WTC11 (cell line): ENCODE results near the gene CFAP299. TPM values are rescaled to one million over a fixed set of nuclear protein-coding genes. Genes with fewer than 3 reads are reported as not detected.

Experiments used
- ATAC-seq: fragments of 200-7000 bp; cut with Tn5 transposase; 2 replicates; pipeline ENCODE4 v1.10.0; 2021; ENCODE audit warnings: mild to moderate bottlenecking, moderate library complexity
- CTCF ChIA-PET: fragments of 300-600 bp; sonication (Branson Sonifier 250); formaldehyde crosslinking; loops from one replicate; lab custom pipeline; 2021; ENCODE audit warnings: antibody characterized with exemption; lab: Charles Lee
- POLR2A ChIA-PET: fragments of 350-600 bp; sonication (Branson Sonifier 250); formaldehyde crosslinking; loops from one replicate; lab custom pipeline; 2021; ENCODE audit warnings: antibody characterized with exemption; lab: Charles Lee
- DNase-seq: peaks from one replicate; pipeline ENCODE4 v3.0.0; 2021; ENCODE audit warnings: low spot score
- H3K27ac Mint-ChIP-seq: 2 replicates; pipeline ENCODE4 v1.8.0; 2021; ENCODE audit warnings: mixed read lengths
- H3K27me3 Mint-ChIP-seq: 2 replicates; pipeline ENCODE4 v1.8.0; 2021; ENCODE audit warnings: low read depth, mild to moderate bottlenecking, moderate library complexity, mixed read lengths
- H3K36me3 Mint-ChIP-seq: 2 replicates; pipeline ENCODE4 v1.8.0; 2021; ENCODE audit warnings: mixed read lengths
- H3K4me1 Mint-ChIP-seq: 2 replicates; pipeline ENCODE4 v1.8.0; 2022; ENCODE audit warnings: mixed read lengths
- H3K4me3 Mint-ChIP-seq: 2 replicates; pipeline ENCODE4 v1.8.0; 2021; ENCODE audit warnings: mild to moderate bottlenecking, moderate library complexity, mixed read lengths
- H3K9me3 Mint-ChIP-seq: 2 replicates; pipeline ENCODE4 v1.8.0; 2021; ENCODE audit warnings: mixed read lengths
- AR ChIP-seq: fragments of 250-450 bp; sonication (Bioruptor Pico); IDR thresholded peaks from 2 replicates; pipeline ENCODE4 v1.9.0; 2021; ENCODE audit warnings: mild to moderate bottlenecking
- CBFB ChIP-seq: sonication (generic); formaldehyde crosslinking; IDR thresholded peaks from 2 replicates; pipeline ENCODE4 v1.8.1; 2022; ENCODE audit warnings: mild to moderate bottlenecking, low read depth, missing genetic modification reagents
- CREB1 ChIP-seq: sonication (generic); formaldehyde crosslinking; IDR thresholded peaks from 2 replicates; pipeline ENCODE4 v1.8.0; 2023; ENCODE audit warnings: mild to moderate bottlenecking, missing genetic modification reagents
- E2F4 ChIP-seq: sonication (generic); formaldehyde crosslinking; IDR thresholded peaks from 2 replicates; pipeline ENCODE4 v1.8.1; 2022; ENCODE audit warnings: low read depth, mild to moderate bottlenecking, moderate library complexity, missing genetic modification reagents, borderline replicate concordance
- GRHL2 ChIP-seq: fragments of 250-450 bp; sonication (Bioruptor Pico); IDR thresholded peaks from 2 replicates; pipeline ENCODE4 v1.8.0; 2022; ENCODE audit warnings: mild to moderate bottlenecking, moderate library complexity; ENCODE audit not compliant: insufficient replicate concordance, severe bottlenecking
- IRF2 ChIP-seq: sonication (generic); formaldehyde crosslinking; IDR thresholded peaks from 2 replicates; pipeline ENCODE4 v1.8.0; 2022; ENCODE audit warnings: low read depth, missing genetic modification reagents, borderline replicate concordance
- JAZF1 ChIP-seq: fragments of 250-450 bp; sonication (Bioruptor Pico); IDR thresholded peaks from 2 replicates; pipeline ENCODE4 v1.9.0; 2021; ENCODE audit warnings: moderate library complexity, mild to moderate bottlenecking, inconsistent platforms
- KAT7 ChIP-seq: sonication (generic); formaldehyde crosslinking; IDR thresholded peaks from 2 replicates; pipeline ENCODE4 v1.8.1; 2023; ENCODE audit warnings: missing genetic modification reagents, mild to moderate bottlenecking, borderline replicate concordance
- MLX ChIP-seq: sonication (generic); formaldehyde crosslinking; IDR thresholded peaks from 2 replicates; pipeline ENCODE4 v1.8.1; 2023; ENCODE audit warnings: mild to moderate bottlenecking, missing genetic modification reagents, moderate library complexity
- MXD4 ChIP-seq: fragments of 250-450 bp; sonication (Bioruptor Pico); IDR thresholded peaks from 2 replicates; pipeline ENCODE4 v1.8.0; 2021; ENCODE audit warnings: mild to moderate bottlenecking, moderate library complexity, borderline replicate concordance
- NR1H2 ChIP-seq: sonication (generic); formaldehyde crosslinking; IDR thresholded peaks from 2 replicates; pipeline ENCODE4 v1.9.0; 2021; ENCODE audit warnings: mild to moderate bottlenecking, moderate library complexity, missing genetic modification reagents
- NR2C2 ChIP-seq: sonication (generic); formaldehyde crosslinking; IDR thresholded peaks from 2 replicates; pipeline ENCODE4 v1.8.0; 2022; ENCODE audit warnings: mild to moderate bottlenecking, missing genetic modification reagents
- PRDM15 ChIP-seq: sonication (generic); formaldehyde crosslinking; IDR thresholded peaks from 2 replicates; pipeline ENCODE4 v1.8.0; 2022; ENCODE audit warnings: missing genetic modification reagents
- PREB ChIP-seq: sonication (generic); formaldehyde crosslinking; IDR thresholded peaks from 2 replicates; pipeline ENCODE4 v1.8.1; 2022; ENCODE audit warnings: mild to moderate bottlenecking, missing genetic modification reagents, moderate library complexity, borderline replicate concordance
- RELA ChIP-seq: sonication (generic); formaldehyde crosslinking; IDR thresholded peaks from 2 replicates; pipeline ENCODE4 v1.8.1; 2022; ENCODE audit warnings: missing genetic modification reagents, mild to moderate bottlenecking, borderline replicate concordance
- SP1 ChIP-seq: sonication (generic); formaldehyde crosslinking; conservative IDR thresholded peaks from 2 replicates; pipeline ENCODE4 v1.8.1; 2022; ENCODE audit warnings: missing genetic modification reagents
- TCF7 ChIP-seq: sonication (generic); formaldehyde crosslinking; IDR thresholded peaks from 2 replicates; pipeline ENCODE4 v1.8.0; 2022; ENCODE audit warnings: mild to moderate bottlenecking, low read depth, missing genetic modification reagents, moderate library complexity
- TP53 ChIP-seq: sonication (generic); formaldehyde crosslinking; IDR thresholded peaks from 2 replicates; pipeline ENCODE4 v1.8.1; 2023; ENCODE audit warnings: mild to moderate bottlenecking, missing genetic modification reagents
- ZNF138 ChIP-seq: sonication (generic); formaldehyde crosslinking; conservative IDR thresholded peaks from 2 replicates; pipeline ENCODE4 v1.8.1; 2022; ENCODE audit warnings: mild to moderate bottlenecking, moderate library complexity, missing genetic modification reagents
- ZNF219 ChIP-seq: sonication (generic); formaldehyde crosslinking; IDR thresholded peaks from 2 replicates; pipeline ENCODE4 v1.8.0; 2023; ENCODE audit warnings: missing genetic modification reagents, mild to moderate bottlenecking, borderline replicate concordance
- ZNF232 ChIP-seq: sonication (generic); formaldehyde crosslinking; IDR thresholded peaks from 2 replicates; pipeline ENCODE4 v1.8.0; 2022; ENCODE audit warnings: mild to moderate bottlenecking, missing genetic modification reagents
- ZNF263 ChIP-seq: sonication (generic); formaldehyde crosslinking; IDR thresholded peaks from 2 replicates; pipeline ENCODE4 v1.8.1; 2022; ENCODE audit warnings: low read depth, mild to moderate bottlenecking, moderate library complexity, missing genetic modification reagents
- ZNF423 ChIP-seq: fragments of 250-450 bp; sonication (Bioruptor Pico); IDR thresholded peaks from 2 replicates; pipeline ENCODE4 v2.1.2; 2022; ENCODE audit warnings: mild to moderate bottlenecking, moderate library complexity
- ZNF425 ChIP-seq: fragments of 250-450 bp; sonication (Bioruptor Pico); conservative IDR thresholded peaks from 2 replicates; pipeline ENCODE4 v1.9.0; 2021; ENCODE audit warnings: mild to moderate bottlenecking
- ZNF512 ChIP-seq: sonication (generic); formaldehyde crosslinking; IDR thresholded peaks from 2 replicates; pipeline ENCODE4 v1.8.1; 2022; ENCODE audit warnings: missing genetic modification reagents, borderline replicate concordance
- ZNF671 ChIP-seq: fragments of 250-450 bp; sonication (Bioruptor Pico); IDR thresholded peaks from 2 replicates; pipeline ENCODE4 v1.8.0; 2021; ENCODE audit warnings: mild to moderate bottlenecking
- total RNA-seq: library from RNA; stranded (reverse); gene quantifications from 3 replicates; pipeline ENCODE4 v1.2.3, GENCODE V29; 2021

CFAP299 gene
- total RNA-seq, 1 experiment from 2014 or later = not detected

- no peaks in the 10 kb centered on the region for H3K27me3 Mint-ChIP-seq
- CTCF ChIA-PET = no interaction called here
These were observed 432.4 kb downstream of the CFAP299 start for GRCh38 chr4:80767944-80768343.

GRCh38 chr4:80776168-80776567, 440.6 kb downstream of the CFAP299 start:
- no peaks in the 10 kb centered on the region; the same call in 1 of the 2 replicates for H3K27me3 Mint-ChIP-seq

More at GRCh38 chr4:80767944-80768343, 432.4 kb downstream of the CFAP299 start:
- TF ChIP-seq ZNF671 (CRISPR knock-in tag) = no peak
- no peak for TF ChIP-seq RELA
- TF ChIP-seq MLX (CRISPR knock-in tag) = no peak
- TF ChIP-seq SP1 = no peak
- no peak for TF ChIP-seq E2F4
- no peak for TF ChIP-seq ZNF423 (CRISPR knock-in tag)
- no peak for TF ChIP-seq GRHL2 (CRISPR knock-in tag)
- no peak for TF ChIP-seq ZNF232 (CRISPR knock-in tag)
- TF ChIP-seq KAT7 = no peak
- TF ChIP-seq TCF7 (CRISPR knock-in tag) = no peak
- no peak for TF ChIP-seq JAZF1 (CRISPR knock-in tag)
- TF ChIP-seq NR1H2 = no peak
- no peak for TF ChIP-seq CREB1 (CRISPR knock-in tag)
- Mint-ChIP-seq H3K27ac (no peak overlapping the region), H3K4me1 (no peaks in the 10 kb centered on the region), H3K9me3 (peaks cover 8% of the 10 kb centered on the region), H3K4me3 (no peak overlapping the region), H3K36me3 (no peaks in the 10 kb centered on the region)
- no peak for ATAC-seq
- POLR2A ChIA-PET = no interaction called here
- no peak for DNase-seq

More at GRCh38 chr4:80776168-80776567, 440.6 kb downstream of the CFAP299 start:
- Mint-ChIP-seq H3K27ac (no peak overlapping the region), H3K9me3 (no peaks in the 10 kb centered on the region), H3K4me3 (no peak overlapping the region), H3K36me3 (no peaks in the 10 kb centered on the region), H3K4me1 (no peaks in the 10 kb centered on the region)
- ChIA-PET POLR2A (no interaction called here), CTCF (no interaction called here)
- TF ChIP-seq CBFB (CRISPR knock-in tag) (no peak), GRHL2 (CRISPR knock-in tag) (no peak), ZNF512 (CRISPR knock-in tag) (no peak), ZNF263 (CRISPR knock-in tag) (no peak), AR (CRISPR knock-in tag) (no peak), NR2C2 (CRISPR knock-in tag) (no peak), ZNF425 (no peak), TP53 (CRISPR knock-in tag) (no peak), IRF2 (CRISPR knock-in tag) (no peak), PRDM15 (CRISPR knock-in tag) (no peak), MXD4 (CRISPR knock-in tag) (no peak), ZNF138 (no peak), PREB (CRISPR knock-in tag) (no peak), ZNF219 (CRISPR knock-in tag) (no peak)
- ATAC-seq (no peak), DNase-seq (no peak)
